ENCODE measurements around the gene NUP153. TPM values are rescaled to one million over a fixed set of nuclear protein-coding genes. Genes with fewer than 3 reads are reported as not detected.
"Not testable (repeated sequence)": the region's sequence is repeated elsewhere in the genome, so short reads cannot be mapped to it uniquely, and the experiment has no call there.

NUP153 gene
- total RNA-seq, 1 donor from 2014 or later, result 34.6 TPM

DNA sequence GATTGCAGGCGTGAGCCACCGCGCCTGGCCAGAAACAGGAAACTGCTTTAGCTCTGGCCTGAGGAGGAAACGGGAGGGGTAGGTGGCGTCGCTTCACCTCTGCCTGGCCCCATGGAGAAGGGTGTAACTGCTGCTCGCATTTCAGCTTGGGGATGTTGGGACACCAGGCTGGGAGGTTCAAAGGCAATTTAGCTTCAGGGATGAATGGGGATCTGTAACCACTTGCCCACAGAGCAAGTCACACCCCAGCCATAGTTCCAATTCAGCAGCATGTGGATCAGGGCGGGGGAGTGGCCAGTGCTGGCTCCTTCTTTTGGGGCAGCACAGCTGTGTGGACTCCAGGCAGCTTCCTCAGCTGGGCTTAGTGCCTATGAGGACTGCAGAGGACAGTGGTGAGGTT, 34.8 kb upstream of the NUP153 start:
- H3K4me3 Mint-ChIP-seq (ENCODE audit: unreplicated experiment), result no peak overlapping the region
- H3K9me3 Mint-ChIP-seq (ENCODE audit: unreplicated experiment), result peaks cover 15% of the 10 kb centered on the region
- H3K36me3 Mint-ChIP-seq (ENCODE audit: unreplicated experiment), result no peaks in the 10 kb centered on the region
- H3K27ac Mint-ChIP-seq (ENCODE audit: unreplicated experiment), result no peak overlapping the region
- TF ChIP-seq, protein P1, sequence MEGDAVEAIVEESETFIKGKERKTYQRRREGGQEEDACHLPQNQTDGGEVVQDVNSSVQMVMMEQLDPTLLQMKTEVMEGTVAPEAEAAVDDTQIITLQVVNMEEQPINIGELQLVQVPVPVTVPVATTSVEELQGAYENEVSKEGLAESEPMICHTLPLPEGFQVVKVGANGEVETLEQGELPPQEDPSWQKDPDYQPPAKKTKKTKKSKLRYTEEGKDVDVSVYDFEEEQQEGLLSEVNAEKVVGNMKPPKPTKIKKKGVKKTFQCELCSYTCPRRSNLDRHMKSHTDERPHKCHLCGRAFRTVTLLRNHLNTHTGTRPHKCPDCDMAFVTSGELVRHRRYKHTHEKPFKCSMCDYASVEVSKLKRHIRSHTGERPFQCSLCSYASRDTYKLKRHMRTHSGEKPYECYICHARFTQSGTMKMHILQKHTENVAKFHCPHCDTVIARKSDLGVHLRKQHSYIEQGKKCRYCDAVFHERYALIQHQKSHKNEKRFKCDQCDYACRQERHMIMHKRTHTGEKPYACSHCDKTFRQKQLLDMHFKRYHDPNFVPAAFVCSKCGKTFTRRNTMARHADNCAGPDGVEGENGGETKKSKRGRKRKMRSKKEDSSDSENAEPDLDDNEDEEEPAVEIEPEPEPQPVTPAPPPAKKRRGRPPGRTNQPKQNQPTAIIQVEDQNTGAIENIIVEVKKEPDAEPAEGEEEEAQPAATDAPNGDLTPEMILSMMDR (IDR thresholded peaks at IDR 0.05), result no peak
- DNase-seq (ENCODE audit: extremely low spot score, unreplicated experiment), result no peak
- peaks cover 7% of the 10 kb centered on the region for H3K4me1 Mint-ChIP-seq (ENCODE audit: unreplicated experiment)
- no peaks in the 10 kb centered on the region for H3K27me3 Mint-ChIP-seq (ENCODE audit: unreplicated experiment)

DNA sequence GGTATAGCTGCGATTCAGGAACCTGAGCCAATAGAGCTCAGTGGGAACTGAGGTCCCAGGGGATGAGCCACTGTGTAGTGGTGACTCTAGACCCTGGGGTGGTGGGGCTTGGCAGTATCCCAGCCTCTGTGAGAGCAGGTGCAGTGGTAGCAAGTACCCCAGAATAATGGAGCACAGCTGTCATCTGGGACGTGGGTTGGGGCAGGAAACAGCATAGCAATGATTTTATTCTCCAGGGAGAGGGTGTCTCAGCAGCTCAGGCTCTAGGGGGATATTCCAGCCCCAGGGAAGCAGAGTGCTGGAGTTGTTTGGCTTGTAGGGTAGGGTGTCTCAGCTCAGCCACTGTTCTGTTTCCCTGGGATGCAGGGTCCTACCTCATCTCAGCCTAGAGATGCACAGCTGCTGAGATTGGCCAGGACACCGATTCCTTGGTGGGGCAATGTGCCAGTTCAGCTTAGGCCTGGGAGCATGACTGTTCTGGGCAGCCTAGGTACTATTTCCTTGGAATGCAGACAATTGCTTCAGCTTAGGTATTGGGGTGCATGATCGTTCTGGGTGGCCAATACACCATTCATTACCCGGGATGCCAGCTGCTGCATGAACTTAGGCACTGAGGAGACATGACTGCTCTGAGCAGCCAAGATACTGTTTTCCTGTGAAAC, 34.0 kb upstream of the NUP153 start:
- Mint-ChIP-seq H3K4me1 (ENCODE audit: unreplicated experiment) (peaks cover 7% of the 10 kb centered on the region), H3K27me3 (ENCODE audit: unreplicated experiment) (no peaks in the 10 kb centered on the region), H3K36me3 (ENCODE audit: unreplicated experiment) (no peaks in the 10 kb centered on the region), H3K4me3 (ENCODE audit: unreplicated experiment) (no peak overlapping the region), H3K9me3 (ENCODE audit: unreplicated experiment) (peaks cover 15% of the 10 kb centered on the region), H3K27ac (ENCODE audit: unreplicated experiment) (no peak overlapping the region)
- TF ChIP-seq, protein P1 (IDR thresholded peaks at IDR 0.05), result no peak
- no peak for DNase-seq (ENCODE audit: extremely low spot score, unreplicated experiment)

DNA sequence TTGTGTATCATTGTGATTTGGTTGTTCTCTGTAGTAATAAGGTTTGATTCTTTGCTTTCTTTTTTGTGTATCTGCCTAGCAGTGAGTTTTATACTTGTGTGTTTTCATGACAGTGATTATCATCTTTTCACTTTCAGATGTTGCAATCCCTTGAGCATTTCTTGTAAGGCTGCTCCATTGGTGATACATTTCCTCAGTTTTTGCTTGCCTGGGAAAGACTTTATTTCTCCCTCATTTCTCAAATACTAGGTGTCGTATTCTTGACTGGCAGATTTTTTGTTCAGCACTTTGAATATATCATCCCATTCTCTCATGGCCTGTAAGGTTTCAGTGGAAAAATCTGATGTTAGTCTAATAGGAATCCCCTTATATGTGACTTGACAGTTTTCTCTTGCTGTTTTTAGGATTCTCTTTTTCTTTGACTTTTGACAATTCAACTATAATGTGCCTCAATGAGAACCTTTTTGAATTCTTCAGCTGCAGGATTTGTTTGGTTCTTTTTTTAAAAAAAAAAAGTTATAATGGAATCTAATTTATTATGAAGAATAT, 31.1 kb upstream of the NUP153 start:
- H3K4me1 Mint-ChIP-seq (ENCODE audit: unreplicated experiment), result peaks cover 7% of the 10 kb centered on the region

DNA sequence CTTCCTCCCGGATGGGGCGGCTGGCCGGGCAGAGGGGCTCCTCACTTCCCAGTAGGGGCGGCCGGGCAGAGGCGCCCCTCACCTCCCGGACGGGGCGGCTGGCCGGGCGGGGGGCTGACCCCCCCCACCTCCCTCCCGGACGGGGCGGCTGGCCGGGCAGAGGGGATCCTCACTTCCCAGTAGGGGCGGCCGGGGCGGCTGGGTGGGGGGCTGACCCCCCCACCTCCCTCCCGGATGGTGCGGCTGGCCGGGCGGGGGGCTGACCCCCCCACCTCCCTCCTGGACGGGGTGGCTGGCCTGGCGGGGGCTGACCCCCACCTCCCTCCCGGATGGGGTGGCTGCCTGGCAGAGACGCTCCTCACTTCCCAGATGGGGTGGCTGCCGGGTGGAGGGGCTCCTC, 28.6 kb upstream of the NUP153 start:
- H3K36me3 Mint-ChIP-seq (ENCODE audit: unreplicated experiment); H3K4me1 Mint-ChIP-seq (ENCODE audit: unreplicated experiment); H3K27me3 Mint-ChIP-seq (ENCODE audit: unreplicated experiment); H3K4me3 Mint-ChIP-seq (ENCODE audit: unreplicated experiment); DNase-seq (ENCODE audit: extremely low spot score, unreplicated experiment); H3K27ac Mint-ChIP-seq (ENCODE audit: unreplicated experiment): not testable (repeated sequence)
- peaks cover 15% of the 10 kb centered on the region for H3K9me3 Mint-ChIP-seq (ENCODE audit: unreplicated experiment)

More for the DNA sequence above, 31.1 kb upstream of the NUP153 start:
- Mint-ChIP-seq H3K27me3 (ENCODE audit: unreplicated experiment) (no peaks in the 10 kb centered on the region), H3K9me3 (ENCODE audit: unreplicated experiment) (peaks cover 15% of the 10 kb centered on the region), H3K36me3 (ENCODE audit: unreplicated experiment) (no peaks in the 10 kb centered on the region), H3K27ac (ENCODE audit: unreplicated experiment) (no peak overlapping the region), H3K4me3 (ENCODE audit: unreplicated experiment) (no peak overlapping the region)
- TF ChIP-seq, protein P1 (IDR thresholded peaks at IDR 0.05), result no peak
- DNase-seq (ENCODE audit: extremely low spot score, unreplicated experiment), result no peak

DNA sequence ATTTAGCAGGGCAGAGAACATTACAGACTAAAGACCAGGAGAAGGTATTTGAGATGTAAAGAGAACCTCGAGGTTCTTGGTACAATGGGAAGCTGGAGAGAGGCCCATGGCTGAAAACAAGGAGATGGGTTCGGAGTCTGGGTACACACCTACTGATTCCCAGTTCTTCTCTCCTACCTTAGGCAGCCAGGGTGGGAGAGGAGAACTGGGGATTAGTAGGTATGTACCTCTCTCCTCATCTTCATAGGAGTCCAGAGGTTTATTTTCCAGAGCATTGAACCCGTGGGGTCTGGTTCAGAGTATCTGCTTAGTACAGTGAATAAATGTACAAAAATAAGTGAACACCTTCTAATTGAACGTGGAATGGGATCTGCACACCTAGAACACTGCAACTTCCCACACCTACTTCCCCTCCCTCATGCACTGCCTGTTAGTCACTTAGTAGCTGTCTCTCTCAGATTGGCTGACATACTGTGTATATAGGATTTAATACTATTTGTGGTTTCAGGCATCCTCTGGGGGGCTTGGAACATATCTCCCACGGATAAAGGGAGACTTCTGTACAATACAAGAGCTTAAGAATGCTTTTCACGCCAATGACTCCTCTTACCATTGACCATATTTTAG, 23.5 kb upstream of the NUP153 start:
- H3K4me1 Mint-ChIP-seq (ENCODE audit: unreplicated experiment), result peaks cover 1% of the 10 kb centered on the region

More for the DNA sequence above, 23.5 kb upstream of the NUP153 start:
- TF ChIP-seq, protein P1 (IDR thresholded peaks at IDR 0.05), result no peak
- no peak for DNase-seq (ENCODE audit: extremely low spot score, unreplicated experiment)
- no peaks in the 10 kb centered on the region for H3K36me3 Mint-ChIP-seq (ENCODE audit: unreplicated experiment)
- no peak overlapping the region for H3K4me3 Mint-ChIP-seq (ENCODE audit: unreplicated experiment)
- no peaks in the 10 kb centered on the region for H3K27me3 Mint-ChIP-seq (ENCODE audit: unreplicated experiment)
- H3K9me3 Mint-ChIP-seq (ENCODE audit: unreplicated experiment), result no peaks in the 10 kb centered on the region
- no peak overlapping the region for H3K27ac Mint-ChIP-seq (ENCODE audit: unreplicated experiment)

Data from osteocyte (in vitro differentiated cells).